Sigmoid colon (tissue), 7 donors: Measurements from ENCODE around the gene PDE4D. TPM values are rescaled to one million over a fixed set of nuclear protein-coding genes. Genes with fewer than 3 reads are reported as not detected.
A peak's percentile ranks its signal among the peaks of the same experiment; 100 is the strongest.

ENCODE experiments used
- DNase-seq: peaks from one replicate; pipeline ENCODE4 v3.0.0-alpha.2; 2019
- H3K27ac ChIP-seq, 4 donors: fragments of 200-600 bp; sonication (generic); one replicate each; pipeline ENCODE4 v1.5.1; 2016 to 2019; ENCODE audit warnings: mild to moderate bottlenecking in 1 of 4
- H3K27me3 ChIP-seq, 3 donors: fragments of 200-600 bp; sonication (generic); one replicate each; pipeline ENCODE4 v1.5.1; 2019; ENCODE audit warnings: mild to moderate bottlenecking in 1 of 3
- H3K36me3 ChIP-seq, 4 donors: fragments of 200-600 bp; sonication (generic); one replicate each; pipeline ENCODE4 v1.5.1; 2016 to 2019
- H3K4me1 ChIP-seq, 4 donors: fragments of 200-600 bp; sonication (generic); one replicate each; pipeline ENCODE4 v1.5.1; 2017 to 2019
- H3K4me3 ChIP-seq, 4 donors: fragments of 200-600 bp; sonication (generic); one replicate each; pipeline ENCODE4 v1.5.1; 2017 to 2019; ENCODE audit warnings: mild to moderate bottlenecking in 2 of 4, moderate library complexity in 1 of 4
- H3K9me3 ChIP-seq, 4 donors: fragments of 200-600 bp in 3 of 4; sonication (generic) in 3 of 4; one replicate each; pipeline versions ENCODE4 v1.5.1 to v1.6.1; 2013 to 2019
- EP300 ChIP-seq, 4 donors: sonication (generic); formaldehyde crosslinking; IDR thresholded peaks; one replicate each; pipeline ENCODE4 v1.6.1; 2017; ENCODE audit warnings: antibody characterized with exemption in 4 of 4
- POLR2A ChIP-seq, 2 donors: fragments of 450-650 bp; IDR thresholded peaks; one replicate each; pipeline ENCODE4 v1.6.1; 2016; ENCODE audit warnings: antibody characterized with exemption in 2 of 2, mild to moderate bottlenecking in 2 of 2, moderate library complexity in 2 of 2
- POLR2AphosphoS5 ChIP-seq, 4 donors: sonication (generic); formaldehyde crosslinking; IDR thresholded peaks; one replicate each; pipeline ENCODE4 v1.6.1; 2017; ENCODE audit warnings: antibody characterized with exemption in 4 of 4
- WGBS, 2 donors: extraction: QIAGEN DNeasy Blood & Tissue Kit; methylation state at CpG; one replicate each; pipeline ENCODE4 v1.1.7; 2013; 5-methylcytosine and 5-hydroxymethylcytosine counted together
- intact Hi-C: fragments of 100-400 bp; cut with DNase I; formaldehyde crosslinking; loops from one replicate; pipeline ENCODE4 v1.15.1; 2023
- polyA plus RNA-seq, 3 donors: library from polyadenylated mRNA; stranded (reverse); fragments of 200-250 nt; gene quantifications; one replicate each; pipeline ENCODE4 v1.2.3, GENCODE V29; 2013
- total RNA-seq, 4 donors: library from RNA; depleted of rRNA; stranded (reverse); fragments of >200 nt; gene quantifications; one replicate each; pipeline ENCODE4 v1.1.0, GENCODE V29; 2016
- TF ChIP-seq, protein P1 (sequence below), 4 experiments: fragments of 450-650 bp in 3 of 4; fragments of 200-600 bp in 1 of 4; IDR thresholded peaks; one replicate each; pipeline ENCODE4 v1.5.1; 2016 to 2019; ENCODE audit warnings: antibody characterized with exemption in 4 of 4, mild to moderate bottlenecking in 3 of 4, moderate library complexity in 2 of 4
- donor health status: healthy with polysubstance abuse.
- donor health status: Bipolar disorder and iron deficiency.
- donor health status: healthy.

Gene PDE4D
- total and polyA plus RNA-seq, 7 donors = 6.0 to 289 (median 169) TPM

- peaks cover 0 to 56% (median 13%) of the 10 kb centered on the region in 4 donors for H3K36me3 ChIP-seq
- WGBS, 2 donors = 87 to 88% methylated on average over 4 of the region's 4 CpGs
- no peaks in the 10 kb centered on the region for H3K9me3 ChIP-seq
- no peak for DNase-seq
- intact Hi-C loops = loop anchor here (5.0 kb wide), 1 partner anchor 93 kb away; no protein-coding TSS in a partner anchor
- peaks cover 0 to 13% (median 0%) of the 10 kb centered on the region in 4 donors for H3K4me1 ChIP-seq
- H3K27me3 ChIP-seq = no peaks in the 10 kb centered on the region
- TF ChIP-seq EP300 (IDR thresholded peaks at IDR 0.05) = no peak
- TF ChIP-seq POLR2A (IDR thresholded peaks at IDR 0.05) = no peak
- TF ChIP-seq POLR2AphosphoS5 (IDR thresholded peaks at IDR 0.05) = no peak
- TF ChIP-seq, protein P1, sequence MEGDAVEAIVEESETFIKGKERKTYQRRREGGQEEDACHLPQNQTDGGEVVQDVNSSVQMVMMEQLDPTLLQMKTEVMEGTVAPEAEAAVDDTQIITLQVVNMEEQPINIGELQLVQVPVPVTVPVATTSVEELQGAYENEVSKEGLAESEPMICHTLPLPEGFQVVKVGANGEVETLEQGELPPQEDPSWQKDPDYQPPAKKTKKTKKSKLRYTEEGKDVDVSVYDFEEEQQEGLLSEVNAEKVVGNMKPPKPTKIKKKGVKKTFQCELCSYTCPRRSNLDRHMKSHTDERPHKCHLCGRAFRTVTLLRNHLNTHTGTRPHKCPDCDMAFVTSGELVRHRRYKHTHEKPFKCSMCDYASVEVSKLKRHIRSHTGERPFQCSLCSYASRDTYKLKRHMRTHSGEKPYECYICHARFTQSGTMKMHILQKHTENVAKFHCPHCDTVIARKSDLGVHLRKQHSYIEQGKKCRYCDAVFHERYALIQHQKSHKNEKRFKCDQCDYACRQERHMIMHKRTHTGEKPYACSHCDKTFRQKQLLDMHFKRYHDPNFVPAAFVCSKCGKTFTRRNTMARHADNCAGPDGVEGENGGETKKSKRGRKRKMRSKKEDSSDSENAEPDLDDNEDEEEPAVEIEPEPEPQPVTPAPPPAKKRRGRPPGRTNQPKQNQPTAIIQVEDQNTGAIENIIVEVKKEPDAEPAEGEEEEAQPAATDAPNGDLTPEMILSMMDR (IDR thresholded peaks at IDR 0.05) = no peak
- H3K27ac ChIP-seq = no peak overlapping the region
- no peak overlapping the region for H3K4me3 ChIP-seq
Measured at GRCh38 chr5:58985311-58985710, 908.2 kb downstream of the PDE4D start.

- Histone ChIP-seq H3K4me3 (no peak overlapping the region), H3K27ac (no peak overlapping the region), H3K27me3 (no peaks in the 10 kb centered on the region), H3K9me3 (no peaks in the 10 kb centered on the region), H3K36me3 (peaks cover 0 to 45% (median 9%) of the 10 kb centered on the region in 4 donors), H3K4me1 (peaks cover 0 to 26% (median 0%) of the 10 kb centered on the region in 4 donors)
- no peak for DNase-seq
- intact Hi-C loops = no loop called here
- TF ChIP-seq, protein P1 (IDR thresholded peaks at IDR 0.05) = no peak
- TF ChIP-seq POLR2A (IDR thresholded peaks at IDR 0.05) = no peak
- TF ChIP-seq EP300 (IDR thresholded peaks at IDR 0.05) = no peak
- TF ChIP-seq POLR2AphosphoS5 (IDR thresholded peaks at IDR 0.05) = no peak
Measured at GRCh38 chr5:58983526-58984452, 909.7 kb downstream of the PDE4D start.

DNA sequence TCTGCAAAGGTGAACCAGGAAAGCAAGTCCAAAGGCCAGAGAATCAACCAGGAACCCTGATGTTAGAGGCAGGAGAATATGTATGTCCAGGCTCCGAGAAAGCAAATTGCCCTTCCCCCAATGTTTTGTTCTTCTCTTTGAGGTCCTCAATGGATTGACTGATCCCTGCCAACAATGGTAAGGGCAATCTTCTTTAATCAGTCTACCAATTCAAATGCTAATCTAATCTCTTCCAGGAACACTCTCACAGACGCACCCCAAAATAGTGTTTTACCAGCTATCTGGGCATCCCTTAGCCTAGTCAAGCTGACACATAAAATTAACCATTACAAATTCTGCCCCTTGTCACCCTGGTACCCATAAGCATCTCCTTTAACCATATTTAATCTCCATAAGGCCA, 912.6 kb downstream of the PDE4D start:
- intact Hi-C loops = no loop called here
- no peak for DNase-seq
- Histone ChIP-seq H3K4me3 (no peak overlapping the region), H3K4me1 (peaks cover 0 to 24% (median 0%) of the 10 kb centered on the region in 4 donors), H3K27ac (no peak overlapping the region), H3K36me3 (peaks cover 0 to 44% (median 6%) of the 10 kb centered on the region in 4 donors), H3K27me3 (no peaks in the 10 kb centered on the region), H3K9me3 (no peaks in the 10 kb centered on the region)
- TF ChIP-seq POLR2AphosphoS5 (IDR thresholded peaks at IDR 0.05) (no peak), EP300 (IDR thresholded peaks at IDR 0.05) (no peak), POLR2A (IDR thresholded peaks at IDR 0.05) (no peak)
- TF ChIP-seq, protein P1 (IDR thresholded peaks at IDR 0.05) = no peak
- WGBS, 2 donors = 96 to 97% methylated on average over 2 of the region's 2 CpGs

- Histone ChIP-seq H3K4me1 (peaks cover 0 to 16% (median 0%) of the 10 kb centered on the region in 4 donors), H3K9me3 (no peaks in the 10 kb centered on the region), H3K27me3 (no peaks in the 10 kb centered on the region), H3K4me3 (no peak overlapping the region), H3K27ac (no peak overlapping the region), H3K36me3 (peaks cover 0 to 62% (median 19%) of the 10 kb centered on the region in 4 donors)
- TF ChIP-seq, protein P1 (IDR thresholded peaks at IDR 0.05) = no peak
- TF ChIP-seq POLR2AphosphoS5 (IDR thresholded peaks at IDR 0.05) = peak in 1 of 4 donors; percentile 3
- DNase-seq = no peak
- intact Hi-C loops = no loop called here
Measured at GRCh38 chr5:58979090-58979489, 914.4 kb downstream of the PDE4D start.
